Breast epithelium (tissue), 4 donors: ENCODE measurements around the gene EPM2A. TPM values are rescaled to one million over a fixed set of nuclear protein-coding genes. Genes with fewer than 3 reads are reported as not detected.

Experiments used
- DNase-seq, 2 donors: peaks; one replicate each; pipeline ENCODE4 v3.0.0-alpha.2; 2019; ENCODE audit warnings: low spot score in 2 of 2
- H3K27ac ChIP-seq, 2 donors: fragments of 200-600 bp; sonication (generic) in 1 of 2; one replicate each; pipeline ENCODE4 v1.5.1; 2016 to 2019; ENCODE audit warnings: mild to moderate bottlenecking in 1 of 2
- H3K27me3 ChIP-seq, 2 donors: fragments of 200-600 bp; sonication (generic) in 1 of 2; one replicate each; pipeline versions ENCODE4 v1.5.1 to v1.6.0; 2017 to 2019; ENCODE audit warnings: control low read depth in 1 of 2, mild to moderate bottlenecking in 1 of 2
- H3K36me3 ChIP-seq: fragments of 200-600 bp; one replicate; pipeline ENCODE4 v1.5.1; 2019
- H3K4me1 ChIP-seq, 2 donors: fragments of 200-600 bp; sonication (generic); one replicate each; pipeline ENCODE4 v1.5.1; 2016 to 2019; ENCODE audit warnings: control low read depth in 1 of 2
- H3K4me3 ChIP-seq, 3 donors: fragments of 200-600 bp; sonication (generic); 1 replicate in 2 of 3; 2 replicates in 1 of 3; pipeline ENCODE4 v1.5.1; 2016 to 2019; ENCODE audit warnings: mild to moderate bottlenecking in 3 of 3, moderate library complexity in 2 of 3
- H3K9me3 ChIP-seq, 2 donors: fragments of 200-600 bp; sonication (generic) in 1 of 2; one replicate each; pipeline ENCODE4 v1.5.1; 2016 to 2019; ENCODE audit warnings: control low read depth in 1 of 2
- POLR2A ChIP-seq: fragments of 450-650 bp; IDR thresholded peaks from one replicate; pipeline ENCODE4 v1.6.1; 2016; ENCODE audit warnings: antibody characterized with exemption, mild to moderate bottlenecking, moderate library complexity
- POLR2AphosphoS5 ChIP-seq, 3 donors: sonication (generic); formaldehyde crosslinking; IDR thresholded peaks; one replicate each; pipeline ENCODE4 v1.6.1; 2017; ENCODE audit warnings: antibody characterized with exemption in 3 of 3
- intact Hi-C: fragments of 100-400 bp; cut with DNase I; formaldehyde crosslinking; loops from one replicate; pipeline ENCODE4 v1.15.1; 2023; ENCODE audit warnings: low total_unique reads
- total RNA-seq, 3 donors: library from RNA; depleted of rRNA; stranded (reverse); fragments of >200 nt; gene quantifications; one replicate each; pipeline ENCODE4 v1.1.0, GENCODE V29; 2016
- TF ChIP-seq, protein P1 (sequence below), 3 donors: fragments of 450-650 bp; IDR thresholded peaks; one replicate each; pipeline ENCODE4 v1.5.1; 2016 to 2017; ENCODE audit warnings: antibody characterized with exemption in 3 of 3, mild to moderate bottlenecking in 3 of 3, moderate library complexity in 3 of 3

EPM2A gene
- total RNA-seq, 3 donors from 2014 or later: 14.1 to 19.5 (median 15.7) TPM

DNA sequence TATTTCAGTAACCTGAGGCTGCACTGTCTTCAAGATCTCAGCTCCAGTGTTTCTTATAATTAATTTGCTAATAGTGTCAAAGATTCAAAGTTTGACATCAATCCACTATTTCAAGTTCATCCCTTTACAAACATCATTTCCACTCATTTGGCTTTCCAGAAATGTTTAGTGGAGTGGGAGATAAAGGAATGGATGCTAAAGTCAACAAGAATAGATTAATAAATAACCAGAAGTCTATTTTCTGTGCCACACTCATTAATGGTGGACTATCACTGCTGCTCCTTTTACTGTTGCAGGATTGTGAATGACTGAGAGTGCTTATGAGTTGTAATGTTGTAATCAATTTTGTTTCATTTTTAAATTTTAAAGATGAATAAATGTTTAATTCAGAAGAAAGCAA is 28.4 kb upstream of the EPM2A start:
- H3K9me3 ChIP-seq: no peaks in the 10 kb centered on the region
- no peak overlapping the region for H3K4me3 ChIP-seq
- no peaks in the 10 kb centered on the region for H3K4me1 ChIP-seq
- no peak overlapping the region for H3K27ac ChIP-seq
- no peaks in the 10 kb centered on the region for H3K36me3 ChIP-seq
- H3K27me3 ChIP-seq: no peaks in the 10 kb centered on the region
- DNase-seq: no peak
- TF ChIP-seq, protein P1, sequence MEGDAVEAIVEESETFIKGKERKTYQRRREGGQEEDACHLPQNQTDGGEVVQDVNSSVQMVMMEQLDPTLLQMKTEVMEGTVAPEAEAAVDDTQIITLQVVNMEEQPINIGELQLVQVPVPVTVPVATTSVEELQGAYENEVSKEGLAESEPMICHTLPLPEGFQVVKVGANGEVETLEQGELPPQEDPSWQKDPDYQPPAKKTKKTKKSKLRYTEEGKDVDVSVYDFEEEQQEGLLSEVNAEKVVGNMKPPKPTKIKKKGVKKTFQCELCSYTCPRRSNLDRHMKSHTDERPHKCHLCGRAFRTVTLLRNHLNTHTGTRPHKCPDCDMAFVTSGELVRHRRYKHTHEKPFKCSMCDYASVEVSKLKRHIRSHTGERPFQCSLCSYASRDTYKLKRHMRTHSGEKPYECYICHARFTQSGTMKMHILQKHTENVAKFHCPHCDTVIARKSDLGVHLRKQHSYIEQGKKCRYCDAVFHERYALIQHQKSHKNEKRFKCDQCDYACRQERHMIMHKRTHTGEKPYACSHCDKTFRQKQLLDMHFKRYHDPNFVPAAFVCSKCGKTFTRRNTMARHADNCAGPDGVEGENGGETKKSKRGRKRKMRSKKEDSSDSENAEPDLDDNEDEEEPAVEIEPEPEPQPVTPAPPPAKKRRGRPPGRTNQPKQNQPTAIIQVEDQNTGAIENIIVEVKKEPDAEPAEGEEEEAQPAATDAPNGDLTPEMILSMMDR (IDR thresholded peaks at IDR 0.05): no peak
- TF ChIP-seq POLR2AphosphoS5 (IDR thresholded peaks at IDR 0.05) (no peak), POLR2A (no peak)
- intact Hi-C loops: no loop called here

DNA sequence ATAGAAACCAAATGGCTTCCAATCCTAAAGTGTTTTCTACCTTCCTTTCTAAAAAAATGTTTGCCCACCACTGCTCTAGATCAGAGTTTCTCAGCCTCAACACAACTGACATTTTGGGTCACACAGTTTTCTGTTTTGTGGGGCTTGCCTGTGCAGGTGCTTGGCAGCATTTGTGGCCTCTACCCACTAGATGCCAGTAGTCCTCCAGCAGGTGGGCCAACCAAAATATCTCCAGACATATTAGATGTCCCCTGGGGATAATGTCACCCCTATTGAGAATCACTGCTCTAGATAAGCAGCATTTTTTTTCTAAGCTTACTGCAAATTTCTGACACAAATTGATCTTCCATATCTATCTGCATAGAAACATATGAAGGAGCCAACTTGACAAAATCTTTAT is 26.3 kb upstream of the EPM2A start:
- no peak for DNase-seq
- Histone ChIP-seq H3K4me1 (no peaks in the 10 kb centered on the region), H3K27ac (no peak overlapping the region), H3K36me3 (no peaks in the 10 kb centered on the region), H3K9me3 (no peaks in the 10 kb centered on the region), H3K4me3 (no peak overlapping the region), H3K27me3 (no peaks in the 10 kb centered on the region)
- TF ChIP-seq POLR2A (no peak), POLR2AphosphoS5 (IDR thresholded peaks at IDR 0.05) (no peak)
- TF ChIP-seq, protein P1 (IDR thresholded peaks at IDR 0.05): no peak
- intact Hi-C loops: no loop called here

DNA sequence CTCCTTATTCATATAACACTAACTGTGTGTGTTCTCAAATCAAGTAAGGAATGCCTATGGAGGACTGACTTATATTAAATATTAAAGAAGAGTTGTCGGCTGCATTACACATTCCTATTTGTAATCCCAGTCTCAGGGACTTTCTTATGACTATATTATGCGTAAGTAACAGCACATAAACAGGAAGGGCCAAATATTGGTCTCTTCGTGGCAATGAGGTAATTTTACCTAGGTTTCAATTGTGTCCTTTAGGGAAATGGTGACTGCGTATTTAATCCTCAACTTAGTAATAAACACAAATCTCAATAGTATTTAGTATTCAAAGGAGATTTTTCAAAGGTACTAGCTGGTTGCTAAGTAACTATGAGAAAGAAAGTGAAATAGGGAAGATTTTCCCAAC is 22.8 kb upstream of the EPM2A start:
- no peaks in the 10 kb centered on the region for H3K4me1 ChIP-seq
- intact Hi-C loops: no loop called here
- H3K27me3 ChIP-seq: no peaks in the 10 kb centered on the region
- no peak for DNase-seq
- TF ChIP-seq POLR2A (no peak), POLR2AphosphoS5 (IDR thresholded peaks at IDR 0.05) (no peak)
- TF ChIP-seq, protein P1 (IDR thresholded peaks at IDR 0.05): no peak
- H3K4me3 ChIP-seq: no peak overlapping the region
- no peak overlapping the region for H3K27ac ChIP-seq
- no peaks in the 10 kb centered on the region for H3K9me3 ChIP-seq
- H3K36me3 ChIP-seq: no peaks in the 10 kb centered on the region

DNA sequence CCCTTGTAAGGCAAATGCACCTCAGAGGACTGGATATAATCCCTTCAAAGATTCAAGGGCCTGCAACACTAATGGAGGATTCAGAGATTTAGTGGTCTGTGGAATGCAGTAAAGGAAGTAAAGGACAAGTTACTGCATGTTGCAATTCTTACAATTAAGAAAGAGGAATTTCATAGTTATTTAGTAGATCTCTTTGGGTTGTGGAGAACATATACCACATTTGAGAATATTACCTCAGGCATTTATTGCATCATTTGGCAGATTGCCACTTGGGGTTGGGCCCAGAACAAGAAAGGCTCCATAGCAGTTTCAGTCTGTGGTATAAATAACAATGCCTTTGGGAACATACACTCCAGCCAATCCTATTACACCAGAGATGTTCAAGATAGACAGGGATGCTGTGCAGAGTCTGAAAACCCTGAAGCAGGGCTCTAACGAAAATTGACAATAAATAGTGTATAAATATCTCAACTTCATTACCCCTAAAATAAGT is 20.9 kb upstream of the EPM2A start:
- TF ChIP-seq POLR2AphosphoS5 (IDR thresholded peaks at IDR 0.05) (no peak), POLR2A (no peak)
- TF ChIP-seq, protein P1 (IDR thresholded peaks at IDR 0.05): no peak
- H3K36me3 ChIP-seq: no peaks in the 10 kb centered on the region
- no peaks in the 10 kb centered on the region for H3K27me3 ChIP-seq
- no peak overlapping the region for H3K27ac ChIP-seq
- DNase-seq: peak in 1 of 2 donors; percentile 27
- intact Hi-C loops: no loop called here
- H3K4me1 ChIP-seq: no peaks in the 10 kb centered on the region
- no peaks in the 10 kb centered on the region for H3K9me3 ChIP-seq
- no peak overlapping the region for H3K4me3 ChIP-seq

DNA sequence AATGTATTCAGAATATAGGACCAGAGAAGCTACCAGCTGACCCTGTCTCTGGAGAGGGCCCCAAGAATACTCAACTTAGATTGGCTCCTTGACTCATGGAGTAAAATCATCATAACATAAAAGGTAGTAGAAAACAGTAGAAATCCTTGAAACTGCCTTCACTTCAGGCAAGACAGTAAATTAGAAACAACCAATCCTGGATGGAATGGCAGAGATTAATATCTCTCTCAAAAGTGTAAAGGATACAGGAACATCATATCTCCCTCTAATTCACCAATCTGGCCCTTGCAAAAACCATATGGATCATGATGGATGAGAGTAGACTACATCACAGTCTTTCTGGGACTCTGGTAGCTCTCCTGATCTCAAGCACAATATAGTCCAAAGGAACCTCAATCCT is 20.4 kb upstream of the EPM2A start:
- Histone ChIP-seq H3K27ac (no peak overlapping the region), H3K4me3 (no peak overlapping the region), H3K9me3 (no peaks in the 10 kb centered on the region), H3K4me1 (no peaks in the 10 kb centered on the region), H3K36me3 (no peaks in the 10 kb centered on the region), H3K27me3 (no peaks in the 10 kb centered on the region)
- no peak for DNase-seq
- intact Hi-C loops: no loop called here
- TF ChIP-seq, protein P1 (IDR thresholded peaks at IDR 0.05): no peak
- no peak for TF ChIP-seq POLR2A
- no peak for TF ChIP-seq POLR2AphosphoS5 (IDR thresholded peaks at IDR 0.05)
